GM12878 (cell line): ENCODE measurements around the gene GRIK1.

Experiments
- CEBPB ChIP-seq, 2 experiments: fragments of 150-350 bp in 1 of 2; IDR thresholded peaks; 2 replicates each; pipeline ENCODE4 v1.6.1; 2012 to 2014; ENCODE audit warnings: low read depth in 2 of 2, low read length in 2 of 2, borderline replicate concordance in 1 of 2, inconsistent platforms in 1 of 2
- EZH2 ChIP-seq: IDR thresholded peaks from 2 replicates; pipeline ENCODE4 v1.6.1; 2012; ENCODE audit warnings: low read depth, mild to moderate bottlenecking, control low read depth, inconsistent platforms, low read length, borderline replicate concordance; ENCODE audit not compliant: control insufficient read depth
- FOXM1 ChIP-seq: IDR thresholded peaks from 2 replicates; pipeline ENCODE4 v1.6.1; 2012; ENCODE audit warnings: low read depth, mild to moderate bottlenecking, inconsistent platforms, low read length, moderate library complexity
- NRF1 ChIP-seq: conservative IDR thresholded peaks from 2 replicates; pipeline ENCODE4 v1.6.1; 2011; ENCODE audit warnings: mild to moderate bottlenecking, low read depth, low read length, improper control_type of control experiment
- RAD21 ChIP-seq: IDR thresholded peaks from 2 replicates; pipeline ENCODE4 v1.6.1; 2011; ENCODE audit warnings: mild to moderate bottlenecking, low read depth, low read length, moderate library complexity; ENCODE audit not compliant: insufficient read depth
- RAD51 ChIP-seq: fragments of 450-650 bp; IDR thresholded peaks from 2 replicates; pipeline ENCODE4 v1.6.1; 2016; ENCODE audit warnings: moderate library complexity, mild to moderate bottlenecking, inconsistent platforms
- SIX5 ChIP-seq: IDR thresholded peaks from 2 replicates; pipeline ENCODE4 v1.6.1; 2011; ENCODE audit warnings: mild to moderate bottlenecking, low read depth, low read length, moderate library complexity; ENCODE audit not compliant: severe bottlenecking
- TF ChIP-seq, protein P1 (sequence below), 3 experiments: IDR thresholded peaks in 2 of 3; conservative IDR thresholded peaks in 1 of 3; 2 replicates each; pipeline ENCODE4 v1.5.1; 2011; ENCODE audit warnings: low read depth in 3 of 3, low read length in 3 of 3, mild to moderate bottlenecking in 3 of 3, control low read depth in 2 of 3, moderate library complexity in 2 of 3, inconsistent platforms in 1 of 3, mixed read lengths in 1 of 3; ENCODE audit not compliant: control insufficient read depth in 2 of 3, insufficient read depth in 1 of 3; ENCODE audit errors: extremely low read depth in 1 of 3
- TF ChIP-seq, protein P2 (sequence below): fragments of 450-650 bp; IDR thresholded peaks from 2 replicates; pipeline ENCODE4 v1.6.1; 2017; ENCODE audit warnings: mild to moderate bottlenecking, moderate library complexity
- TF ChIP-seq, protein P3 (sequence below): IDR thresholded peaks from 2 replicates; pipeline ENCODE4 v1.6.1; 2012; ENCODE audit warnings: mild to moderate bottlenecking, low read depth, low read length

DNA sequence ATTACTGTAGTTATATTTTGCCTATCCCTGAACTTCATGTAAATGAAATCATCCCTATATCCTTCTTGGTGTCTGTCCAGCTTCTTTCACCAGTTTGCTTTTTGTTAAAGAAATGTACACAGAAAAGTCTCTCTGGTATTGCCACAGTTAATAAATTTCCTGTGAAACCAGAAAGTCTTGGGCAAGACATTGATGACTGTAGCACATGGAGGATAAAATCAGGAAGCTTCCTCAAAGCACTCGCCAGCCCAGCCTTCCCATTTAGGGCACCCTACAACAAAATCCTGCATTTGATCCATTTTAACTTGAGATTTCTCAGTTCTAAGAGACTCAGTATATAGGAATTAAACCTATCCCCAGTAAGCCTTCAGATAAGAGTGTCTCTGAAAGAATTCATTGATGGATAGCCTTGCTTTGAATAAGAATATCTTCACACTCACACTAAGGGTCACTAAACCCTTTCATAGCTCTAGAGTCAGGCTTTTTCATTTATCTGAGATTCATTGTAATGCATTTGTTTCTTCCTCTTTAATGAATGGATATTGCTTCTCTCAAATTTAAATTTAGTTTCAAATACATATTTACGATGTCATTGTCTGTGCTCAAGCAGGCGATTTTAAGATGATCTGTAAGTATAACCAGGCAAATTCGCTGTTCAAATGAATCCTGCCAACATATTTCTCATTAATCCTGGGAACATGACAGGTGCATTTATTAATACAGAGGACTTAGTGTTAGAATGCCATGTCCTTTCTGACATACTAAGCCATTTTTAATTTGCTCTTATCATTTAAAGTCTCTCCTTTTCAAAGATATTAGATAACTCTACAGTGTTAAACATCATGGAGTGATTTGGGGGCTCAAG, 153.1 kb downstream of the GRIK1 start:
- TF ChIP-seq RAD21 (no peak), SIX5 (no peak), FOXM1 (no peak), RAD51 (no peak), EZH2 (no peak), CEBPB (IDR thresholded peaks at IDR 0.05; ENCODE audit: borderline replicate concordance in 1 of 2, low read depth in 2 of 2, low read length in 2 of 2) (no peak), NRF1 (no peak)
- TF ChIP-seq, protein P1, sequence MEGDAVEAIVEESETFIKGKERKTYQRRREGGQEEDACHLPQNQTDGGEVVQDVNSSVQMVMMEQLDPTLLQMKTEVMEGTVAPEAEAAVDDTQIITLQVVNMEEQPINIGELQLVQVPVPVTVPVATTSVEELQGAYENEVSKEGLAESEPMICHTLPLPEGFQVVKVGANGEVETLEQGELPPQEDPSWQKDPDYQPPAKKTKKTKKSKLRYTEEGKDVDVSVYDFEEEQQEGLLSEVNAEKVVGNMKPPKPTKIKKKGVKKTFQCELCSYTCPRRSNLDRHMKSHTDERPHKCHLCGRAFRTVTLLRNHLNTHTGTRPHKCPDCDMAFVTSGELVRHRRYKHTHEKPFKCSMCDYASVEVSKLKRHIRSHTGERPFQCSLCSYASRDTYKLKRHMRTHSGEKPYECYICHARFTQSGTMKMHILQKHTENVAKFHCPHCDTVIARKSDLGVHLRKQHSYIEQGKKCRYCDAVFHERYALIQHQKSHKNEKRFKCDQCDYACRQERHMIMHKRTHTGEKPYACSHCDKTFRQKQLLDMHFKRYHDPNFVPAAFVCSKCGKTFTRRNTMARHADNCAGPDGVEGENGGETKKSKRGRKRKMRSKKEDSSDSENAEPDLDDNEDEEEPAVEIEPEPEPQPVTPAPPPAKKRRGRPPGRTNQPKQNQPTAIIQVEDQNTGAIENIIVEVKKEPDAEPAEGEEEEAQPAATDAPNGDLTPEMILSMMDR (IDR thresholded peaks at IDR 0.05 in 2 of 3, conservative IDR thresholded peaks at IDR 0.05 in 1 of 3; ENCODE audit: control insufficient read depth in 2 of 3, extremely low read depth in 1 of 3, insufficient read depth in 1 of 3, low read depth in 3 of 3, low read length in 3 of 3) = no peak
- TF ChIP-seq, protein P2, sequence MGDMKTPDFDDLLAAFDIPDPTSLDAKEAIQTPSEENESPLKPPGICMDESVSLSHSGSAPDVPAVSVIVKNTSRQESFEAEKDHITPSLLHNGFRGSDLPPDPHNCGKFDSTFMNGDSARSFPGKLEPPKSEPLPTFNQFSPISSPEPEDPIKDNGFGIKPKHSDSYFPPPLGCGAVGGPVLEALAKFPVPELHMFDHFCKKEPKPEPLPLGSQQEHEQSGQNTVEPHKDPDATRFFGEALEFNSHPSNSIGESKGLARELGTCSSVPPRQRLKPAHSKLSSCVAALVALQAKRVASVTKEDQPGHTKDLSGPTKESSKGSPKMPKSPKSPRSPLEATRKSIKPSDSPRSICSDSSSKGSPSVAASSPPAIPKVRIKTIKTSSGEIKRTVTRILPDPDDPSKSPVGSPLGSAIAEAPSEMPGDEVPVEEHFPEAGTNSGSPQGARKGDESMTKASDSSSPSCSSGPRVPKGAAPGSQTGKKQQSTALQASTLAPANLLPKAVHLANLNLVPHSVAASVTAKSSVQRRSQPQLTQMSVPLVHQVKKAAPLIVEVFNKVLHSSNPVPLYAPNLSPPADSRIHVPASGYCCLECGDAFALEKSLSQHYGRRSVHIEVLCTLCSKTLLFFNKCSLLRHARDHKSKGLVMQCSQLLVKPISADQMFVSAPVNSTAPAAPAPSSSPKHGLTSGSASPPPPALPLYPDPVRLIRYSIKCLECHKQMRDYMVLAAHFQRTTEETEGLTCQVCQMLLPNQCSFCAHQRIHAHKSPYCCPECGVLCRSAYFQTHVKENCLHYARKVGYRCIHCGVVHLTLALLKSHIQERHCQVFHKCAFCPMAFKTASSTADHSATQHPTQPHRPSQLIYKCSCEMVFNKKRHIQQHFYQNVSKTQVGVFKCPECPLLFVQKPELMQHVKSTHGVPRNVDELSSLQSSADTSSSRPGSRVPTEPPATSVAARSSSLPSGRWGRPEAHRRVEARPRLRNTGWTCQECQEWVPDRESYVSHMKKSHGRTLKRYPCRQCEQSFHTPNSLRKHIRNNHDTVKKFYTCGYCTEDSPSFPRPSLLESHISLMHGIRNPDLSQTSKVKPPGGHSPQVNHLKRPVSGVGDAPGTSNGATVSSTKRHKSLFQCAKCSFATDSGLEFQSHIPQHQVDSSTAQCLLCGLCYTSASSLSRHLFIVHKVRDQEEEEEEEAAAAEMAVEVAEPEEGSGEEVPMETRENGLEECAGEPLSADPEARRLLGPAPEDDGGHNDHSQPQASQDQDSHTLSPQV = no peak
- TF ChIP-seq, protein P3, sequence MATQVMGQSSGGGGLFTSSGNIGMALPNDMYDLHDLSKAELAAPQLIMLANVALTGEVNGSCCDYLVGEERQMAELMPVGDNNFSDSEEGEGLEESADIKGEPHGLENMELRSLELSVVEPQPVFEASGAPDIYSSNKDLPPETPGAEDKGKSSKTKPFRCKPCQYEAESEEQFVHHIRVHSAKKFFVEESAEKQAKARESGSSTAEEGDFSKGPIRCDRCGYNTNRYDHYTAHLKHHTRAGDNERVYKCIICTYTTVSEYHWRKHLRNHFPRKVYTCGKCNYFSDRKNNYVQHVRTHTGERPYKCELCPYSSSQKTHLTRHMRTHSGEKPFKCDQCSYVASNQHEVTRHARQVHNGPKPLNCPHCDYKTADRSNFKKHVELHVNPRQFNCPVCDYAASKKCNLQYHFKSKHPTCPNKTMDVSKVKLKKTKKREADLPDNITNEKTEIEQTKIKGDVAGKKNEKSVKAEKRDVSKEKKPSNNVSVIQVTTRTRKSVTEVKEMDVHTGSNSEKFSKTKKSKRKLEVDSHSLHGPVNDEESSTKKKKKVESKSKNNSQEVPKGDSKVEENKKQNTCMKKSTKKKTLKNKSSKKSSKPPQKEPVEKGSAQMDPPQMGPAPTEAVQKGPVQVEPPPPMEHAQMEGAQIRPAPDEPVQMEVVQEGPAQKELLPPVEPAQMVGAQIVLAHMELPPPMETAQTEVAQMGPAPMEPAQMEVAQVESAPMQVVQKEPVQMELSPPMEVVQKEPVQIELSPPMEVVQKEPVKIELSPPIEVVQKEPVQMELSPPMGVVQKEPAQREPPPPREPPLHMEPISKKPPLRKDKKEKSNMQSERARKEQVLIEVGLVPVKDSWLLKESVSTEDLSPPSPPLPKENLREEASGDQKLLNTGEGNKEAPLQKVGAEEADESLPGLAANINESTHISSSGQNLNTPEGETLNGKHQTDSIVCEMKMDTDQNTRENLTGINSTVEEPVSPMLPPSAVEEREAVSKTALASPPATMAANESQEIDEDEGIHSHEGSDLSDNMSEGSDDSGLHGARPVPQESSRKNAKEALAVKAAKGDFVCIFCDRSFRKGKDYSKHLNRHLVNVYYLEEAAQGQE = no peak
